H1 (cell line): ENCODE results near the gene TXNIP. TPM values are rescaled to one million over a fixed set of nuclear protein-coding genes. Genes with fewer than 3 reads are reported as not detected.

Experiments
- ATF2 ChIP-seq: IDR thresholded peaks from 2 replicates; pipeline ENCODE4 v1.6.1; 2012; ENCODE audit warnings: low read length, inconsistent platforms
- ATF3 ChIP-seq: IDR thresholded peaks from 2 replicates; pipeline ENCODE4 v1.6.1; 2011; ENCODE audit warnings: low read depth, mild to moderate bottlenecking, low read length; ENCODE audit not compliant: insufficient read depth
- BRCA1 ChIP-seq: IDR thresholded peaks from 2 replicates; pipeline ENCODE4 v1.6.1; 2012; ENCODE audit warnings: low read depth, low read length, improper control_type of control experiment
- CBX5 ChIP-seq: fragments of 300-800, 300-1000 bp; sonication (generic); IDR thresholded peaks from 2 replicates; pipeline ENCODE4 v1.7.1; 2016; ENCODE audit warnings: antibody characterized with exemption, low read length, low read depth
- CHD1 ChIP-seq: IDR thresholded peaks from 2 replicates; pipeline ENCODE4 v1.6.1; 2012; ENCODE audit warnings: low read depth, low read length, improper control_type of control experiment
- EGR1 ChIP-seq: IDR thresholded peaks from 2 replicates; pipeline ENCODE4 v1.6.1; 2011; ENCODE audit warnings: low read depth, low read length, borderline replicate concordance
- EP300 ChIP-seq, 2 experiments: IDR thresholded peaks; 1 replicate in 1 of 2; 2 replicates in 1 of 2; pipeline ENCODE4 v1.6.1; 2011 to 2012; ENCODE audit warnings: low read depth in 2 of 2, low read length in 2 of 2, mild to moderate bottlenecking in 2 of 2, borderline replicate concordance in 1 of 2, inconsistent platforms in 1 of 2, moderate library complexity in 1 of 2
- EZH2 ChIP-seq: fragments of 200-600 bp; sonication (generic); IDR thresholded peaks from 2 replicates; pipeline ENCODE4 v1.7.1; 2012; ENCODE audit warnings: low read depth, mild to moderate bottlenecking, moderate library complexity, low read length, inconsistent platforms; ENCODE audit not compliant: severe bottlenecking
- FOSL1 ChIP-seq: IDR thresholded peaks from 2 replicates; pipeline ENCODE4 v1.6.1; 2011; ENCODE audit warnings: mild to moderate bottlenecking, low read depth, low read length, moderate library complexity; ENCODE audit not compliant: insufficient read depth
- HDAC2 ChIP-seq, 2 experiments: fragments of 300-600 bp in 1 of 2; sonication (generic) in 1 of 2; IDR thresholded peaks; 2 replicates each; pipeline ENCODE4 v1.6.1; 2011 to 2012; ENCODE audit warnings: low read depth in 2 of 2, low read length in 2 of 2, mild to moderate bottlenecking in 2 of 2, moderate library complexity in 2 of 2, borderline replicate concordance in 1 of 2, inconsistent platforms in 1 of 2
- HDAC6 ChIP-seq: IDR thresholded peaks from one replicate; pipeline ENCODE4 v1.7.1; 2012; ENCODE audit warnings: low read depth, mild to moderate bottlenecking, inconsistent platforms, low read length, moderate library complexity
- JUN ChIP-seq: IDR thresholded peaks from 2 replicates; pipeline ENCODE4 v1.6.1; 2011; ENCODE audit warnings: low read depth, mild to moderate bottlenecking, improper control_type of control experiment, low read length
- POLR2AphosphoS5 ChIP-seq: IDR thresholded peaks from 2 replicates; pipeline ENCODE4 v1.6.1; 2011; ENCODE audit warnings: low read depth, low read length
- RAD21 ChIP-seq, 2 experiments: IDR thresholded peaks in 1 of 2; conservative IDR thresholded peaks in 1 of 2; 2 replicates each; pipeline ENCODE4 v1.6.1; 2011; ENCODE audit warnings: low read depth in 2 of 2, low read length in 2 of 2, improper control_type of control experiment in 1 of 2, inconsistent platforms in 1 of 2, mild to moderate bottlenecking in 1 of 2, moderate library complexity in 1 of 2
- SIN3A ChIP-seq, 2 experiments: IDR thresholded peaks in 1 of 2; conservative IDR thresholded peaks in 1 of 2; 2 replicates each; pipeline ENCODE4 v1.6.1; 2011 to 2012; ENCODE audit warnings: low read length in 2 of 2, improper control_type of control experiment in 1 of 2, low read depth in 1 of 2, mild to moderate bottlenecking in 1 of 2
- SIX5 ChIP-seq: IDR thresholded peaks from 2 replicates; pipeline ENCODE4 v1.6.1; 2011; ENCODE audit warnings: mild to moderate bottlenecking, low read depth, low read length
- SP2 ChIP-seq: IDR thresholded peaks from 2 replicates; pipeline ENCODE4 v1.6.1; 2012; ENCODE audit warnings: mild to moderate bottlenecking, low read length, inconsistent platforms
- TEAD4 ChIP-seq: IDR thresholded peaks from 2 replicates; pipeline ENCODE4 v1.6.1; 2012; ENCODE audit warnings: low read depth, low read length, inconsistent platforms, mixed read lengths
- polyA plus RNA-seq, 7 experiments: library from polyadenylated mRNA; depleted of rRNA in 3 of 7; stranded (reverse) in 5 of 7; unstranded in 2 of 7; fragments of >200 nt in 5 of 7; fragments of 200-250 nt in 2 of 7; gene quantifications; 1 replicate in 5 of 7; 2 replicates in 1 of 7; 4 replicates in 1 of 7; pipeline versions ENCODE4 v1.2.1 to v1.2.3, GENCODE V29; 2011 to 2013; ENCODE audit warnings: missing spikeins in 2 of 7, mixed read lengths in 2 of 7
- total RNA-seq: library from RNA; stranded (reverse); fragmentation: NEBNext Ultra II Directional; extraction: Animal tissue kit (Norgen Biotek cat#: 25700); gene quantifications from 2 replicates; pipeline ENCODE4 v1.2.1, GENCODE V29; 2021
- TF ChIP-seq, protein P1 (sequence below): IDR thresholded peaks from 2 replicates; pipeline ENCODE4 v1.6.1; 2012; ENCODE audit warnings: inconsistent platforms

TXNIP gene
- total and polyA plus RNA-seq, 2 of the 8 experiments (the other 6 are each of a cell fraction or from before 2014, with no cell fraction given) = 12.3 to 56.8 TPM

- TF ChIP-seq EZH2 (peak; percentile 68), ATF2 (no peak), CHD1 (no peak), ATF3 (no peak), SIN3A (conservative IDR thresholded peaks at IDR 0.05 in 1 of 2, IDR thresholded peaks at IDR 0.05 in 1 of 2; ENCODE audit: low read depth in 1 of 2, low read length in 2 of 2) (no peak), BRCA1 (no peak), EP300 (IDR thresholded peaks at IDR 0.05; ENCODE audit: borderline replicate concordance in 1 of 2, low read depth in 2 of 2, low read length in 2 of 2) (no peak), HDAC2 (IDR thresholded peaks at IDR 0.05; ENCODE audit: borderline replicate concordance in 1 of 2, low read depth in 2 of 2, low read length in 2 of 2) (no peak; a peak in 1 of 4 replicates), RAD21 (IDR thresholded peaks at IDR 0.05 in 1 of 2, conservative IDR thresholded peaks at IDR 0.05 in 1 of 2; ENCODE audit: low read depth in 2 of 2, low read length in 2 of 2) (no peak), POLR2AphosphoS5 (no peak), FOSL1 (no peak), JUN (no peak), TEAD4 (no peak), EGR1 (no peak), HDAC6 (no peak), SIX5 (no peak), CBX5 (no peak), SP2 (no peak)
- TF ChIP-seq, protein P1, sequence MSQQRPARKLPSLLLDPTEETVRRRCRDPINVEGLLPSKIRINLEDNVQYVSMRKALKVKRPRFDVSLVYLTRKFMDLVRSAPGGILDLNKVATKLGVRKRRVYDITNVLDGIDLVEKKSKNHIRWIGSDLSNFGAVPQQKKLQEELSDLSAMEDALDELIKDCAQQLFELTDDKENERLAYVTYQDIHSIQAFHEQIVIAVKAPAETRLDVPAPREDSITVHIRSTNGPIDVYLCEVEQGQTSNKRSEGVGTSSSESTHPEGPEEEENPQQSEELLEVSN = peak; percentile 34
Observed at GRCh38 chr1:145961425-145962156, 34.8 kb downstream of the TXNIP start (continued).
